RWPE2 (cell line): Measurements from ENCODE around the gene NXPE3.
"Not testable (repeated sequence)": the region's sequence is repeated elsewhere in the genome, so short reads cannot be mapped to it uniquely, and the experiment has no call there.

Experiments used
- ATAC-seq: fragments of 200-7000 bp; cut with Tn5 transposase; 3 replicates; pipeline ENCODE4 v1.9.1; 2021; ENCODE audit warnings: low read depth
- DNase-seq: peaks from one replicate; pipeline ENCODE4 v3.0.0-alpha.2; 2020; ENCODE audit warnings: low spot score
- H3K27ac ChIP-seq: fragments of 450-650 bp; 2 replicates; pipeline ENCODE4 v1.5.1; 2017; ENCODE audit warnings: mild to moderate bottlenecking; ENCODE audit not compliant: poor library complexity, severe bottlenecking
- H3K27me3 ChIP-seq: fragments of 250-450 bp; sonication (Bioruptor Pico); 2 replicates; pipeline ENCODE4 v1.5.1; 2021; ENCODE audit warnings: mild to moderate bottlenecking, moderate library complexity; ENCODE audit not compliant: insufficient read depth, poor library complexity, severe bottlenecking
- H3K36me3 ChIP-seq: fragments of 250-450 bp; sonication (Bioruptor Pico); 2 replicates; pipeline ENCODE4 v1.5.1; 2020; ENCODE audit warnings: low read depth, mild to moderate bottlenecking, moderate library complexity
- H3K4me1 ChIP-seq: fragments of 250-450 bp; sonication (Bioruptor Pico); 2 replicates; pipeline ENCODE4 v1.5.1; 2021; ENCODE audit warnings: mild to moderate bottlenecking, moderate library complexity; ENCODE audit not compliant: insufficient read depth, poor library complexity, severe bottlenecking
- H3K4me3 ChIP-seq: fragments of 250-450 bp; sonication (Bioruptor Pico); 2 replicates; pipeline ENCODE4 v1.5.1; 2021; ENCODE audit warnings: mild to moderate bottlenecking, moderate library complexity; ENCODE audit not compliant: severe bottlenecking
- H3K9me3 ChIP-seq: fragments of 250-450 bp; sonication (Bioruptor Pico); 2 replicates; pipeline ENCODE4 v1.5.1; 2021; ENCODE audit warnings: mild to moderate bottlenecking, moderate library complexity; ENCODE audit not compliant: severe bottlenecking
- CTCF ChIP-seq: fragments of 450-650 bp; IDR thresholded peaks from one replicate; pipeline ENCODE4 v1.5.1; 2017; ENCODE audit warnings: mild to moderate bottlenecking, moderate library complexity; ENCODE audit not compliant: poor library complexity, severe bottlenecking

NXPE3 gene

GRCh38 chr3:101779047-101779821 lies at the start of gene NXPE3:
Gene NXPE3 (plus strand): TSS chr3:101779211. CDS start chr3:101785597, 6,386 bp downstream.
- H3K9me3 ChIP-seq = no peaks in the 10 kb centered on the region
- H3K4me1 ChIP-seq = peaks cover 10% of the 10 kb centered on the region
- peak; percentile 82 for DNase-seq
- TF ChIP-seq CTCF = no peak
- peak; percentile 91 for ATAC-seq
- H3K4me3 ChIP-seq = peak within 1 kb of the TSS; percentile 82
- no peaks in the 10 kb centered on the region for H3K27me3 ChIP-seq
- H3K27ac ChIP-seq = peak within 1 kb of the TSS; percentile 24
- H3K36me3 ChIP-seq = peaks cover 23% of the 10 kb centered on the region

GRCh38 chr3:101729586-101729985 lies 49.4 kb upstream of the NXPE3 start:
- Histone ChIP-seq H3K9me3 (no peaks in the 10 kb centered on the region), H3K4me3 (no peak overlapping the region), H3K4me1 (peaks cover 7% of the 10 kb centered on the region), H3K27me3 (no peaks in the 10 kb centered on the region), H3K36me3 (peaks cover 80% of the 10 kb centered on the region), H3K27ac (no peak overlapping the region)
- DNase-seq = no peak
- no peak for TF ChIP-seq CTCF
- ATAC-seq = no peak

- H3K36me3 ChIP-seq = peaks cover 92% of the 10 kb centered on the region
Observed at GRCh38 chr3:101730839-101731238, 48.2 kb upstream of the NXPE3 start.

GRCh38 chr3:101732240-101732641 lies 46.8 kb upstream of the NXPE3 start:
- DNase-seq = no peak
- Histone ChIP-seq H3K27me3 (no peaks in the 10 kb centered on the region), H3K36me3 (peaks cover 84% of the 10 kb centered on the region), H3K4me3 (no peak overlapping the region), H3K9me3 (no peaks in the 10 kb centered on the region), H3K4me1 (no peaks in the 10 kb centered on the region), H3K27ac (no peak overlapping the region)
- TF ChIP-seq CTCF = no peak
- ATAC-seq = no peak

More at GRCh38 chr3:101730839-101731238, 48.2 kb upstream of the NXPE3 start:
- peaks cover 6% of the 10 kb centered on the region for H3K4me1 ChIP-seq
- ATAC-seq (no peak), DNase-seq (no peak)
- H3K27me3 ChIP-seq = no peaks in the 10 kb centered on the region
- no peak overlapping the region for H3K27ac ChIP-seq
- no peaks in the 10 kb centered on the region for H3K9me3 ChIP-seq
- no peak overlapping the region for H3K4me3 ChIP-seq
- TF ChIP-seq CTCF = no peak

- TF ChIP-seq CTCF = no peak
- peaks cover 53% of the 10 kb centered on the region for H3K36me3 ChIP-seq
- no peaks in the 10 kb centered on the region for H3K9me3 ChIP-seq
- H3K4me3 ChIP-seq = no peak overlapping the region
- DNase-seq (no peak), ATAC-seq (no peak)
- H3K27me3 ChIP-seq = no peaks in the 10 kb centered on the region
- no peaks in the 10 kb centered on the region for H3K4me1 ChIP-seq
- H3K27ac ChIP-seq = no peak overlapping the region
Observed at GRCh38 chr3:101735833-101736232, 43.2 kb upstream of the NXPE3 start.

GRCh38 chr3:101741914-101742313 lies 37.1 kb upstream of the NXPE3 start:
- not testable (repeated sequence) for H3K27ac ChIP-seq, H3K4me1 ChIP-seq, H3K4me3 ChIP-seq, H3K27me3 ChIP-seq, H3K9me3 ChIP-seq, ATAC-seq, DNase-seq, H3K36me3 ChIP-seq
